CD14-positive monocyte (primary cell): Measurements from ENCODE around the gene NCOA7. TPM values are rescaled to one million over a fixed set of nuclear protein-coding genes. Genes with fewer than 3 reads are reported as not detected.

Source experiments
- DNase-seq, 3 donors: peaks; one replicate each; pipeline ENCODE4 v3.0.0-alpha.2; 2011 to 2022
- H2AFZ ChIP-seq: 2 replicates; pipeline ENCODE4 v1.6.0; 2012; ENCODE audit warnings: mild to moderate bottlenecking, low read depth, low read length, inconsistent platforms; ENCODE audit not compliant: insufficient read depth, poor library complexity, severe bottlenecking
- H3K27ac ChIP-seq, 2 donors: 1 replicate in 1 of 2; 2 replicates in 1 of 2; pipeline ENCODE4 v1.5.1; 2012 to 2013; ENCODE audit warnings: low read length in 2 of 2, control low read depth in 1 of 2, inconsistent platforms in 1 of 2, low read depth in 1 of 2, mild to moderate bottlenecking in 1 of 2
- H3K27me3 ChIP-seq, 2 donors: one replicate each; pipeline versions ENCODE4 v1.6.0 to v1.6.1; 2011 to 2013; ENCODE audit warnings: low read length in 2 of 2; ENCODE audit not compliant: control insufficient read depth in 2 of 2, insufficient read depth in 2 of 2
- H3K36me3 ChIP-seq, 2 donors: replicated peaks in 1 of 2; 1 replicate in 1 of 2; 2 replicates in 1 of 2; pipeline versions ENCODE4 v1.5.1 to v1.6.1; 2012 to 2013; ENCODE audit warnings: low read length in 2 of 2, control low read depth in 1 of 2, inconsistent platforms in 1 of 2, mild to moderate bottlenecking in 1 of 2; ENCODE audit not compliant: insufficient read depth in 2 of 2, control insufficient read depth in 1 of 2
- H3K4me1 ChIP-seq, 2 donors: 1 replicate in 1 of 2; 2 replicates in 1 of 2; pipeline versions ENCODE4 v1.5.1 to v1.6.1; 2012 to 2013; ENCODE audit warnings: low read length in 2 of 2, control low read depth in 1 of 2, inconsistent platforms in 1 of 2, mild to moderate bottlenecking in 1 of 2, moderate library complexity in 1 of 2; ENCODE audit not compliant: insufficient read depth in 2 of 2, control insufficient read depth in 1 of 2
- H3K4me2 ChIP-seq: replicated peaks from 2 replicates; pipeline ENCODE3; 2012; ENCODE audit warnings: low read length, moderate library complexity, mild to moderate bottlenecking; ENCODE audit not compliant: poor library complexity, severe bottlenecking; ENCODE audit errors: extremely low read depth
- H3K4me3 ChIP-seq, 3 experiments: fragments of 200-600 bp in 1 of 3; sonication (generic) in 1 of 3; replicated peaks in 1 of 3; 1 replicate in 2 of 3; 2 replicates in 1 of 3; pipeline ENCODE4 v1.5.1; 2011 to 2013; ENCODE audit warnings: low read length in 3 of 3, mild to moderate bottlenecking in 3 of 3, control low read depth in 2 of 3, low read depth in 2 of 3, inconsistent platforms in 1 of 3, moderate library complexity in 1 of 3
- H3K79me2 ChIP-seq: 2 replicates; pipeline ENCODE4 v1.6.0; 2012; ENCODE audit warnings: mild to moderate bottlenecking, control low read depth, inconsistent platforms, low read length, moderate library complexity; ENCODE audit not compliant: insufficient read depth
- H3K9ac ChIP-seq: 2 replicates; pipeline ENCODE4 v1.6.0; 2017; ENCODE audit warnings: low read length, mild to moderate bottlenecking; ENCODE audit not compliant: insufficient read depth, poor library complexity, severe bottlenecking
- H3K9me3 ChIP-seq, 2 donors: replicated peaks in 1 of 2; 1 replicate in 1 of 2; 2 replicates in 1 of 2; pipeline versions ENCODE4 v1.5.1 to v1.6.1; 2012 to 2013; ENCODE audit warnings: low read length in 2 of 2, control low read depth in 1 of 2; ENCODE audit not compliant: control insufficient read depth in 1 of 2, insufficient read depth in 1 of 2
- H4K20me1 ChIP-seq: 2 replicates; pipeline ENCODE4 v1.6.0; 2012; ENCODE audit warnings: mild to moderate bottlenecking, low read length, control low read depth, moderate library complexity; ENCODE audit not compliant: insufficient read depth
- H3K27ac Mint-ChIP-seq, 7 donors: one replicate each; pipeline ENCODE4 v1.8.0; 2020; ENCODE audit warnings: mild to moderate bottlenecking in 7 of 7, mixed read lengths in 7 of 7, moderate library complexity in 6 of 7, inconsistent platforms in 2 of 7
- H3K27me3 Mint-ChIP-seq, 3 donors: one replicate each; pipeline ENCODE4 v1.8.0; 2021 to 2022; ENCODE audit warnings: low read depth in 3 of 3, mild to moderate bottlenecking in 3 of 3, mixed read lengths in 3 of 3, moderate library complexity in 3 of 3, inconsistent platforms in 1 of 3
- H3K36me3 Mint-ChIP-seq, 2 donors: one replicate each; pipeline ENCODE4 v1.8.0; 2020; ENCODE audit warnings: mixed read lengths in 2 of 2, inconsistent platforms in 1 of 2, mild to moderate bottlenecking in 1 of 2
- H3K4me1 Mint-ChIP-seq: one replicate; pipeline ENCODE4 v1.8.0; 2020; ENCODE audit warnings: mild to moderate bottlenecking, mixed read lengths
- H3K4me3 Mint-ChIP-seq, 2 donors: one replicate each; pipeline ENCODE4 v1.8.0; 2020; ENCODE audit warnings: mild to moderate bottlenecking in 2 of 2, mixed read lengths in 2 of 2, moderate library complexity in 1 of 2
- H3K9me3 Mint-ChIP-seq, 7 donors: one replicate each; pipeline ENCODE4 v1.8.0; 2020 to 2022; ENCODE audit warnings: mixed read lengths in 7 of 7, mild to moderate bottlenecking in 6 of 7, moderate library complexity in 6 of 7, inconsistent platforms in 2 of 7
- CTCF ChIP-seq: fragments of 200-600 bp; IDR thresholded peaks from one replicate; pipeline ENCODE4 v1.8.0; 2022; ENCODE audit warnings: antibody characterized with exemption, mild to moderate bottlenecking
- WGBS: methylation state at CpG from one replicate; pipeline ENCODE4 v1.1.5; 2013; ENCODE audit warnings: missing lambda C conversion rate; ENCODE audit not compliant: insufficient coverage; 5-methylcytosine and 5-hydroxymethylcytosine counted together
- intact Hi-C, 2 donors: fragments of 100-400 bp; cut with micrococcal nuclease; formaldehyde crosslinking; loops; one replicate each; pipeline versions ENCODE4 v1.15.0 to v1.15.1; 2023
- polyA plus RNA-seq, 3 donors: library from polyadenylated mRNA; depleted of rRNA in 1 of 3; unstranded in 2 of 3; stranded (reverse) in 1 of 3; fragments of 300-500 nt in 2 of 3; fragments of >200 nt in 1 of 3; fragmentation: Illumina TruSeq in 2 of 3; gene quantifications; 1 replicate in 2 of 3; 2 replicates in 1 of 3; pipeline ENCODE4 v1.2.3, GENCODE V29; 2012 to 2021

Gene NCOA7
- polyA plus RNA-seq, 3 donors: 8.3 to 21.9 (median 11.2) TPM

GRCh38 chr6:125835221-125835744 is 44.5 kb downstream of the NCOA7 start:
- peaks cover 61% of the 10 kb centered on the region for H3K4me1 Mint-ChIP-seq
- no peak for TF ChIP-seq CTCF
- H3K4me2 ChIP-seq: peak overlapping the region; percentile 45
- H3K36me3 ChIP-seq: no peaks in the 10 kb centered on the region
- no peaks in the 10 kb centered on the region for H4K20me1 ChIP-seq
- intact Hi-C loops: loop anchor here in 1 of 2 donors (10.0 kb wide), 1 partner anchor 50 kb away; no protein-coding TSS in a partner anchor
- H3K4me3 ChIP-seq: peak overlapping the region in 1 of 3 experiments; percentile 13
- H2AFZ ChIP-seq: no peak overlapping the region
- peaks cover 19% of the 10 kb centered on the region for H3K79me2 ChIP-seq
- H3K27me3 Mint-ChIP-seq: peaks cover 0 to 2% (median 2%) of the 10 kb centered on the region in 3 donors
- peak; percentile 37 to 73 (median 67) for DNase-seq
- H3K27ac ChIP-seq: peak overlapping the region; percentile 7 to 60
- no peaks in the 10 kb centered on the region for H3K9me3 Mint-ChIP-seq
- peaks cover 0 to 4% of the 10 kb centered on the region in 2 donors for H3K36me3 Mint-ChIP-seq
- H3K27me3 ChIP-seq: no peaks in the 10 kb centered on the region
- WGBS: 0% methylated on average over 1 of the region's 2 CpGs
- H3K27ac Mint-ChIP-seq: peak overlapping the region; percentile 67 to 89 (median 79)
- no peaks in the 10 kb centered on the region for H3K9me3 ChIP-seq
- no peak overlapping the region for H3K9ac ChIP-seq
- H3K4me1 ChIP-seq: peaks cover 55 to 65% of the 10 kb centered on the region in 2 donors
- H3K4me3 Mint-ChIP-seq: peak overlapping the region in 1 of 2 donors; percentile 33

GRCh38 chr6:125836466-125836865 is 45.7 kb downstream of the NCOA7 start:
- H3K4me3 Mint-ChIP-seq: no peak overlapping the region

More at GRCh38 chr6:125836466-125836865, 45.7 kb downstream of the NCOA7 start:
- H4K20me1 ChIP-seq: no peaks in the 10 kb centered on the region
- no peak overlapping the region for H3K4me2 ChIP-seq
- no peak overlapping the region for H3K27ac Mint-ChIP-seq
- peaks cover 0 to 4% of the 10 kb centered on the region in 2 donors for H3K36me3 Mint-ChIP-seq
- H3K9me3 ChIP-seq: no peaks in the 10 kb centered on the region
- H3K9ac ChIP-seq: no peak overlapping the region
- no peaks in the 10 kb centered on the region for H3K27me3 ChIP-seq
- H3K9me3 Mint-ChIP-seq: no peaks in the 10 kb centered on the region
- no peak overlapping the region for H3K27ac ChIP-seq
- DNase-seq: no peak
- WGBS: no CpG with 5 or more reads among the region's 2 CpGs
- peaks cover 53% of the 10 kb centered on the region for H3K4me1 Mint-ChIP-seq
- peaks cover 17% of the 10 kb centered on the region for H3K79me2 ChIP-seq
- H3K36me3 ChIP-seq: no peaks in the 10 kb centered on the region
- intact Hi-C loops: loop anchor here in 1 of 2 donors (10.0 kb wide), 1 partner anchor 52 kb away; no protein-coding TSS in a partner anchor
- no peak for TF ChIP-seq CTCF
- peaks cover 51 to 58% of the 10 kb centered on the region in 2 donors for H3K4me1 ChIP-seq
- peaks cover 0 to 2% (median under 1%) of the 10 kb centered on the region in 3 donors for H3K27me3 Mint-ChIP-seq
- H2AFZ ChIP-seq: no peak overlapping the region
- no peak overlapping the region for H3K4me3 ChIP-seq
